Measurements from ENCODE around the gene RSBN1L. TPM values are rescaled to one million over a fixed set of nuclear protein-coding genes. Genes with fewer than 3 reads are reported as not detected.
"Not testable (repeated sequence)": the region's sequence is repeated elsewhere in the genome, so short reads cannot be mapped to it uniquely, and the experiment has no call there.

The RSBN1L gene
- total RNA-seq, 1 donor: 21.4 TPM

- H3K4me1 ChIP-seq (ENCODE audit: insufficient read depth, low read length): peaks cover 3% of the 10 kb centered on the region
- no peak overlapping the region for H3K27ac ChIP-seq (ENCODE audit: low read depth, low read length)
- no peaks in the 10 kb centered on the region for H3K9me3 ChIP-seq (ENCODE audit: low read depth, low read length)
- no peaks in the 10 kb centered on the region for H3K27me3 ChIP-seq (ENCODE audit: insufficient read depth, low read length)
- H3K36me3 ChIP-seq (ENCODE audit: insufficient read depth, low read length): no peaks in the 10 kb centered on the region
- H3K79me2 ChIP-seq (ENCODE audit: insufficient read depth, low read length): peaks cover 86% of the 10 kb centered on the region
- no peak for TF ChIP-seq CTCF (IDR thresholded peaks at IDR 0.05; ENCODE audit: extremely low read depth, low read depth, low read length)
- no peak overlapping the region for H3K4me3 ChIP-seq (ENCODE audit: insufficient read depth, low read length)
- peaks cover 4% of the 10 kb centered on the region for H4K20me1 ChIP-seq (ENCODE audit: insufficient read depth, low read length)
- no peak overlapping the region for H2AFZ ChIP-seq (ENCODE audit: low read length)
- no peak for DNase-seq (ENCODE audit: insufficient read length, low spot score, missing footprints)
- H3K4me2 ChIP-seq (ENCODE audit: insufficient read depth, low read length): no peak overlapping the region
Observed at GRCh38 chr7:77716804-77717203, 20.5 kb downstream of the RSBN1L start.

- not testable (repeated sequence) for H4K20me1 ChIP-seq (ENCODE audit: insufficient read depth, low read length); H3K27me3 ChIP-seq (ENCODE audit: insufficient read depth, low read length); H3K4me3 ChIP-seq (ENCODE audit: insufficient read depth, low read length); DNase-seq (ENCODE audit: insufficient read length, low spot score, missing footprints); H3K36me3 ChIP-seq (ENCODE audit: insufficient read depth, low read length); H3K4me1 ChIP-seq (ENCODE audit: insufficient read depth, low read length); H3K4me2 ChIP-seq (ENCODE audit: insufficient read depth, low read length); H3K27ac ChIP-seq (ENCODE audit: low read depth, low read length); H3K9me3 ChIP-seq (ENCODE audit: low read depth, low read length); H2AFZ ChIP-seq (ENCODE audit: low read length)
- H3K79me2 ChIP-seq (ENCODE audit: insufficient read depth, low read length): peaks cover 88% of the 10 kb centered on the region
Observed at GRCh38 chr7:77717566-77717965, 21.3 kb downstream of the RSBN1L start.

- peaks cover 2% of the 10 kb centered on the region for H4K20me1 ChIP-seq (ENCODE audit: insufficient read depth, low read length)
- H3K4me2 ChIP-seq (ENCODE audit: insufficient read depth, low read length): no peak overlapping the region
Observed at GRCh38 chr7:77727527-77727926, 31.3 kb downstream of the RSBN1L start.

GRCh38 chr7:77727936-77728701 lies 31.9 kb downstream of the RSBN1L start:
- no peaks in the 10 kb centered on the region for H3K9me3 ChIP-seq (ENCODE audit: low read depth, low read length)
- H3K4me1 ChIP-seq (ENCODE audit: insufficient read depth, low read length): peaks cover 7% of the 10 kb centered on the region
- no peaks in the 10 kb centered on the region for H3K27me3 ChIP-seq (ENCODE audit: insufficient read depth, low read length)
- no peak overlapping the region for H3K27ac ChIP-seq (ENCODE audit: low read depth, low read length)
- H3K4me3 ChIP-seq (ENCODE audit: insufficient read depth, low read length): no peak overlapping the region
- no peak for DNase-seq (ENCODE audit: insufficient read length, low spot score, missing footprints)
- H3K36me3 ChIP-seq (ENCODE audit: insufficient read depth, low read length): no peaks in the 10 kb centered on the region
- no peak overlapping the region for H2AFZ ChIP-seq (ENCODE audit: low read length)
- H3K79me2 ChIP-seq (ENCODE audit: insufficient read depth, low read length): peaks cover 87% of the 10 kb centered on the region
- no peak for TF ChIP-seq CTCF (IDR thresholded peaks at IDR 0.05; ENCODE audit: extremely low read depth, low read depth, low read length)
- H3K4me2 ChIP-seq (ENCODE audit: insufficient read depth, low read length): peak overlapping the region; percentile 19
- peaks cover 2% of the 10 kb centered on the region for H4K20me1 ChIP-seq (ENCODE audit: insufficient read depth, low read length)

More at GRCh38 chr7:77727527-77727926, 31.3 kb downstream of the RSBN1L start:
- H3K79me2 ChIP-seq (ENCODE audit: insufficient read depth, low read length): peaks cover 87% of the 10 kb centered on the region
- H3K4me3 ChIP-seq (ENCODE audit: insufficient read depth, low read length): no peak overlapping the region
- H3K27ac ChIP-seq (ENCODE audit: low read depth, low read length): no peak overlapping the region
- DNase-seq (ENCODE audit: insufficient read length, low spot score, missing footprints): no peak
- TF ChIP-seq CTCF (IDR thresholded peaks at IDR 0.05; ENCODE audit: extremely low read depth, low read depth, low read length): no peak
- H3K27me3 ChIP-seq (ENCODE audit: insufficient read depth, low read length): no peaks in the 10 kb centered on the region
- H2AFZ ChIP-seq (ENCODE audit: low read length): no peak overlapping the region
- H3K36me3 ChIP-seq (ENCODE audit: insufficient read depth, low read length): no peaks in the 10 kb centered on the region
- no peaks in the 10 kb centered on the region for H3K9me3 ChIP-seq (ENCODE audit: low read depth, low read length)
- peaks cover 7% of the 10 kb centered on the region for H3K4me1 ChIP-seq (ENCODE audit: insufficient read depth, low read length)
